ENCODE results near the gene EXOC3L2.

- no peak for TF ChIP-seq EZH2 (IDR thresholded peaks at IDR 0.05; ENCODE audit: borderline replicate concordance, low read depth, low read length, poor library complexity, severe bottlenecking)
- TF ChIP-seq CTCF (conservative IDR thresholded peaks at IDR 0.05; ENCODE audit: low read depth, low read length): no peak
These were observed 48.5 kb upstream of the EXOC3L2 start for GRCh38 chr19:45293682-45294081.

Measured in A673 (cell line).